ENCODE data around the gene HBG1. TPM values are rescaled to one million over a fixed set of nuclear protein-coding genes. Genes with fewer than 3 reads are reported as not detected.

Gene HBG1
- total RNA-seq, 1 experiment from 2014 or later, result not detected

DNA sequence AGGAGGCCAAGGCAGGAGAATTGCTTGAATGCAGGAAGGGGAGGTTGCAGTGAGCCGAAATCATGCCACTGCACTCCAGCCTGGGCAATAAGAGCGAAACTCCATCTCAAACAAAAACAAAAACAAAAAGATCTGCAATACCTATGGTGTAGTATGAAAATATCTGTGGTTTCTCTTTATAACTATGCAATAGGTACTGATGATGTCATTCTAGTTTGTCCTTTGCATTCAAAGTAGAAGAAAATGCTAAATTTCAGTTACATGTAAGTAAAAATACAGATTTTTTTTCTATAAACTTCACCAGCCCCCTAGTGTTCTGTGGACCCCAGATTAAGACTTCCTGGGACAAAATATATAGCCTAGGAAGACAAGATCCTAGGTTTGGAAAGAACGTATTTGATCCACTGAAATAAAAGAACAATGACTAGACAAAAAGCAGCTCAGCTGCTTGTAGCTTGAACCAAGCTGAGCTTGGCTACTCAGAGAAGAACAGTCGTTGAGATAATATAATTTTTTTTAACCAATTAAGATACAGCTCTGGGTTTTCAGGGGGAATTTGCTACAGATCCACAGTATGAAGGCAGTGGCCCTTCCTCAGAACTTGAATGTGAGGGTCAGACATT lies 22.8 kb upstream of the HBG1 start:
- intact Hi-C loops (cut with micrococcal nuclease), result no loop called here
- H3K4me3 ChIP-seq (ENCODE audit: low read length), result no peak overlapping the region
- ATAC-seq (no peak), DNase-seq (no peak)
- H3K4me1 ChIP-seq (ENCODE audit: insufficient read depth, low read length), result no peaks in the 10 kb centered on the region
- ChIA-PET POLR2A (ENCODE audit: unreplicated experiment) (no interaction called here), CTCF (interaction anchor here (0.6 kb wide), 1 partner anchor 1788 kb away, joined by 4 read pairs; no protein-coding TSS in a partner anchor)
- no peaks in the 10 kb centered on the region for H3K27me3 ChIP-seq (ENCODE audit: low read length)
- BruUV-seq (replicated peaks), result no TSS peak
- H3K9me2 ChIP-seq (replicated peaks; ENCODE audit: low read length), result no peaks in the 10 kb centered on the region
- H3K9me3 ChIP-seq (ENCODE audit: low read length), result no peaks in the 10 kb centered on the region
- no peaks in the 10 kb centered on the region for H4K20me1 ChIP-seq (ENCODE audit: low read length)
- H3K9ac ChIP-seq (ENCODE audit: low read length), result no peak overlapping the region
- H2AFZ ChIP-seq (ENCODE audit: low read length), result no peak overlapping the region
- no peaks in the 10 kb centered on the region for H3K36me3 ChIP-seq (ENCODE audit: low read depth, low read length)
- TF ChIP-seq EZH2 (IDR thresholded peaks at IDR 0.05; ENCODE audit: low read length, unreplicated experiment) (no peak), CTCF (conservative IDR thresholded peaks at IDR 0.05; ENCODE audit: low read depth, low read length) (no peak), EZH2phosphoT487 (IDR thresholded peaks at IDR 0.05; ENCODE audit: borderline replicate concordance, low read length) (no peak)
- no peak overlapping the region for H3K27ac ChIP-seq (ENCODE audit: low read length)
- H3F3A ChIP-seq (ENCODE audit: low read length, unreplicated experiment), result no peaks in the 10 kb centered on the region
- H3K79me2 ChIP-seq (ENCODE audit: low read length), result no peaks in the 10 kb centered on the region
- H3K4me2 ChIP-seq (ENCODE audit: low read length), result no peak overlapping the region

DNA sequence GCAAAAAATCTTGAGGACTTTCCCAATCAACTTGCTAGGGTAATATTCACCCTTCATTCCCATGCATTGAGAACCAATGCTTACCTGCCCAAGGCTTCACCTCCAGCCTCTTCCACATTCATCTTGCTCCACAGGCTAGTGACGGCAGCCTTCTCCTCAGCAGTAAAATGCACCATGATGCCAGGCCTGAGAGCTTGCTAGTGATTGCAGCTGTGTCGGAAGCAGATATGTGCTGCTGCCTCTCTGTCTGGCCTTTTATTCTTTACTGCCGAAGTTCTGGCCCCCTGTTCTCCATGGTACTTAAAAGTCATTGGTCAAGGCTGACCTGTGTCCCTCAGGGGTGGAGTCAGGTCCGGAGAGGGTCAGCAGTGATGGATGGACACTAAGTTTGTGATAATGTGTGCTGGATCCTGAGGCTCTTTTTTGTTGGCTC lies 20.1 kb upstream of the HBG1 start, which contains the start of gene HBE1:
Gene HBE1 (minus strand): TSS at position 231 of the 433 bp plus-strand sequence. CDS start 55 bp downstream, at position 176.
- Histone ChIP-seq H3K36me3 (ENCODE audit: low read depth, low read length) (no peaks in the 10 kb centered on the region), H3K9me2 (replicated peaks; ENCODE audit: low read length) (no peaks in the 10 kb centered on the region), H4K20me1 (ENCODE audit: low read length) (no peaks in the 10 kb centered on the region), H3K9me3 (ENCODE audit: low read length) (no peaks in the 10 kb centered on the region), H2AFZ (ENCODE audit: low read length) (no peak within 1 kb of the TSS), H3K4me1 (ENCODE audit: insufficient read depth, low read length) (no peaks in the 10 kb centered on the region), H3K9ac (ENCODE audit: low read length) (no peak within 1 kb of the TSS), H3K27ac (ENCODE audit: low read length) (no peak within 1 kb of the TSS), H3K4me2 (ENCODE audit: low read length) (no peak within 1 kb of the TSS), H3K4me3 (ENCODE audit: low read length) (no peak within 1 kb of the TSS), H3F3A (ENCODE audit: low read length, unreplicated experiment) (no peaks in the 10 kb centered on the region), H3K79me2 (ENCODE audit: low read length) (no peaks in the 10 kb centered on the region), H3K27me3 (ENCODE audit: low read length) (no peaks in the 10 kb centered on the region)
- DNase-seq, result no peak
- POLR2A ChIA-PET (ENCODE audit: unreplicated experiment), result no interaction called here
- intact Hi-C loops (cut with micrococcal nuclease), result no loop called here
- BruUV-seq (replicated peaks), result no TSS peak
- no peak for TF ChIP-seq EZH2phosphoT487 (IDR thresholded peaks at IDR 0.05; ENCODE audit: borderline replicate concordance, low read length)
- no peak for TF ChIP-seq EZH2 (IDR thresholded peaks at IDR 0.05; ENCODE audit: low read length, unreplicated experiment)
- TF ChIP-seq CTCF (conservative IDR thresholded peaks at IDR 0.05; ENCODE audit: low read depth, low read length), result no peak
- no peak for ATAC-seq
- CTCF ChIA-PET, result no interaction called here

GRCh38 chr11:5267033-5267563 lies 17.4 kb upstream of the HBG1 start:
- H3K4me2 ChIP-seq (ENCODE audit: low read length), result no peak overlapping the region
- H3F3A ChIP-seq (ENCODE audit: low read length, unreplicated experiment), result no peaks in the 10 kb centered on the region
- H3K9me3 ChIP-seq (ENCODE audit: low read length), result no peaks in the 10 kb centered on the region
- H3K79me2 ChIP-seq (ENCODE audit: low read length), result no peaks in the 10 kb centered on the region
- no peaks in the 10 kb centered on the region for H4K20me1 ChIP-seq (ENCODE audit: low read length)
- no peak overlapping the region for H3K4me3 ChIP-seq (ENCODE audit: low read length)
- BruUV-seq (replicated peaks), result no TSS peak
- H3K4me1 ChIP-seq (ENCODE audit: insufficient read depth, low read length), result no peaks in the 10 kb centered on the region
- no peaks in the 10 kb centered on the region for H3K9me2 ChIP-seq (replicated peaks; ENCODE audit: low read length)
- TF ChIP-seq EZH2 (IDR thresholded peaks at IDR 0.05; ENCODE audit: low read length, unreplicated experiment), result no peak
- no peak for TF ChIP-seq CTCF (conservative IDR thresholded peaks at IDR 0.05; ENCODE audit: low read depth, low read length)
- no peak for TF ChIP-seq EZH2phosphoT487 (IDR thresholded peaks at IDR 0.05; ENCODE audit: borderline replicate concordance, low read length)
- no peak overlapping the region for H2AFZ ChIP-seq (ENCODE audit: low read length)
- intact Hi-C loops (cut with micrococcal nuclease), result no loop called here
- no peaks in the 10 kb centered on the region for H3K27me3 ChIP-seq (ENCODE audit: low read length)
- H3K36me3 ChIP-seq (ENCODE audit: low read depth, low read length), result no peaks in the 10 kb centered on the region
- no peak overlapping the region for H3K27ac ChIP-seq (ENCODE audit: low read length)
- no peak for DNase-seq
- ChIA-PET POLR2A (ENCODE audit: unreplicated experiment) (no interaction called here), CTCF (no interaction called here)
- no peak overlapping the region for H3K9ac ChIP-seq (ENCODE audit: low read length)
- no peak for ATAC-seq
